Ammon's horn (tissue), 1 donor: ENCODE results near the gene GPC3.
"Not testable (repeated sequence)": the region's sequence is repeated elsewhere in the genome, so short reads cannot be mapped to it uniquely, and the experiment has no call there.

ENCODE experiments used
- DNase-seq: peaks from one replicate; pipeline ENCODE4 v3.0.0-alpha.2; 2016; ENCODE audit warnings: low spot score

Gene GPC3

GRCh38 chrX:133926099-133926498, 59.3 kb downstream of the GPC3 start:
- DNase-seq: no peak

GRCh38 chrX:133924548-133924947, 60.8 kb downstream of the GPC3 start:
- DNase-seq: no peak

- no peak for DNase-seq
Measured at GRCh38 chrX:133923548-133923947, 61.8 kb downstream of the GPC3 start.

- no peak for DNase-seq
Measured at GRCh38 chrX:133923113-133923512, 62.3 kb downstream of the GPC3 start.

- no peak for DNase-seq
Measured at GRCh38 chrX:133922390-133922771, 63.0 kb downstream of the GPC3 start.

GRCh38 chrX:133921764-133922389, 63.5 kb downstream of the GPC3 start:
- DNase-seq: no peak

- DNase-seq: no peak
Measured at GRCh38 chrX:133921086-133921485, 64.3 kb downstream of the GPC3 start.

- DNase-seq: no peak
Measured at GRCh38 chrX:133918361-133918771, 67.0 kb downstream of the GPC3 start.

GRCh38 chrX:133916984-133917722, 68.2 kb downstream of the GPC3 start:
- DNase-seq: no peak

- DNase-seq: no peak
Measured at GRCh38 chrX:133913658-133914388, 71.6 kb downstream of the GPC3 start.

GRCh38 chrX:133913009-133913408, 72.4 kb downstream of the GPC3 start:
- DNase-seq: no peak

GRCh38 chrX:133911825-133912495, 73.4 kb downstream of the GPC3 start:
- no peak for DNase-seq

GRCh38 chrX:133910539-133910938, 74.9 kb downstream of the GPC3 start:
- DNase-seq: no peak

- DNase-seq: no peak
Measured at GRCh38 chrX:133909888-133910287, 75.5 kb downstream of the GPC3 start.

- no peak for DNase-seq
Measured at GRCh38 chrX:133908223-133908955, 77.0 kb downstream of the GPC3 start.

GRCh38 chrX:133907606-133908005, 77.8 kb downstream of the GPC3 start:
- DNase-seq: no peak

- no peak for DNase-seq
Measured at GRCh38 chrX:133905305-133905704, 80.1 kb downstream of the GPC3 start.

- DNase-seq: no peak
Measured at GRCh38 chrX:133897593-133898163, 87.7 kb downstream of the GPC3 start.

- no peak for DNase-seq
Measured at GRCh38 chrX:133892337-133892736, 93.1 kb downstream of the GPC3 start.

- no peak for DNase-seq
Measured at GRCh38 chrX:133888984-133889383, 96.4 kb downstream of the GPC3 start.

GRCh38 chrX:133888084-133888483, 97.3 kb downstream of the GPC3 start:
- DNase-seq: not testable (repeated sequence)
